Fibroblast of pulmonary artery (primary cell): Measurements from ENCODE around the gene KCNMA1.

ENCODE experiments used
- DNase-seq: peaks from one replicate; pipeline ENCODE4 v3.0.0-alpha.2; 2010; ENCODE audit warnings: low read depth
- H3K4me3 ChIP-seq: replicated peaks from 2 replicates; pipeline ENCODE4 v1.5.1; 2011; ENCODE audit warnings: low read depth, mild to moderate bottlenecking, control low read depth, low read length, moderate library complexity
- TF ChIP-seq, protein P1 (sequence below): IDR thresholded peaks from 2 replicates; pipeline ENCODE4 v1.5.1; 2011; ENCODE audit warnings: mild to moderate bottlenecking, control low read depth, low read length, inconsistent platforms; ENCODE audit errors: missing control alignments

Gene KCNMA1

DNA sequence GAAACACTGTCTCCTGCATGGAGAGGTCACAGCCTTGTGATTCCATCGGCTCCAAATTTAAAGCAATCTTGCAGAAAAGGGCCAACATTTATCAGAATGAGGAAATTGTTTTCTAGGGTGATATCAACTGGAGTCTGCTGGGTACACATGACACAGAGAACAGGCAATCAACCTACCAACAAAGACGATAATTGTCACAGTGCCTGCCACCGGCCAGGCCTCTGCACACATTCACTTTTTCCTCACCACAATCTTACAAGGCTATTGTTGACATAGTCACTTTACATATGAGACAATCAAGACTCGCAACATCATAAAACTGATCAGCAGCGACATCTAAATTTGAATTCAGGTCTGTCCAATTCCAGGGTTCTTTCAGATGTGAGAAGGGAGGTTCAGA, 189.4 kb downstream of the KCNMA1 start:
- no peak overlapping the region for H3K4me3 ChIP-seq
- TF ChIP-seq, protein P1, sequence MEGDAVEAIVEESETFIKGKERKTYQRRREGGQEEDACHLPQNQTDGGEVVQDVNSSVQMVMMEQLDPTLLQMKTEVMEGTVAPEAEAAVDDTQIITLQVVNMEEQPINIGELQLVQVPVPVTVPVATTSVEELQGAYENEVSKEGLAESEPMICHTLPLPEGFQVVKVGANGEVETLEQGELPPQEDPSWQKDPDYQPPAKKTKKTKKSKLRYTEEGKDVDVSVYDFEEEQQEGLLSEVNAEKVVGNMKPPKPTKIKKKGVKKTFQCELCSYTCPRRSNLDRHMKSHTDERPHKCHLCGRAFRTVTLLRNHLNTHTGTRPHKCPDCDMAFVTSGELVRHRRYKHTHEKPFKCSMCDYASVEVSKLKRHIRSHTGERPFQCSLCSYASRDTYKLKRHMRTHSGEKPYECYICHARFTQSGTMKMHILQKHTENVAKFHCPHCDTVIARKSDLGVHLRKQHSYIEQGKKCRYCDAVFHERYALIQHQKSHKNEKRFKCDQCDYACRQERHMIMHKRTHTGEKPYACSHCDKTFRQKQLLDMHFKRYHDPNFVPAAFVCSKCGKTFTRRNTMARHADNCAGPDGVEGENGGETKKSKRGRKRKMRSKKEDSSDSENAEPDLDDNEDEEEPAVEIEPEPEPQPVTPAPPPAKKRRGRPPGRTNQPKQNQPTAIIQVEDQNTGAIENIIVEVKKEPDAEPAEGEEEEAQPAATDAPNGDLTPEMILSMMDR: no peak
- no peak for DNase-seq

- DNase-seq: no peak
- no peak overlapping the region for H3K4me3 ChIP-seq
- TF ChIP-seq, protein P1: no peak
Observed at GRCh38 chr10:77446700-77447099, 190.9 kb downstream of the KCNMA1 start.

DNA sequence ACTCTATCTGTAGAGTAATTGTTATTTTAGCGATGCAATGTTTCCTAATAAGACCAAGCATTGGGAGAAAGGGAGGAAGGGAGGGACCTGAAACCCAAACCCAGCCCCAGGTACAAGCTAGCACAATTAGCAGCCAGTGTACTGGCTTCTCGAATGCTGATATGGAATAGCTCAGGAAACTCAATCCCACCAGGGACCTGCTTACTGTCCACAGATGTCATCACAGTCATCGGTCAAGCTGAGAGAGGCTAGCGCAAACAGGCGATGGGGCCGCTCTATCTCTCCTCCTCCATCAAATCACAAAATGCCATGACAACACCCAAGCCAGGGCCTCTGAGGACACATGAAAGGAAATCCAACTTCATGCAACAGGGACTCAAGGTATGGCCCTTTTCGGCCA, 192.1 kb downstream of the KCNMA1 start:
- TF ChIP-seq, protein P1: no peak
- no peak overlapping the region for H3K4me3 ChIP-seq
- DNase-seq: no peak

DNA sequence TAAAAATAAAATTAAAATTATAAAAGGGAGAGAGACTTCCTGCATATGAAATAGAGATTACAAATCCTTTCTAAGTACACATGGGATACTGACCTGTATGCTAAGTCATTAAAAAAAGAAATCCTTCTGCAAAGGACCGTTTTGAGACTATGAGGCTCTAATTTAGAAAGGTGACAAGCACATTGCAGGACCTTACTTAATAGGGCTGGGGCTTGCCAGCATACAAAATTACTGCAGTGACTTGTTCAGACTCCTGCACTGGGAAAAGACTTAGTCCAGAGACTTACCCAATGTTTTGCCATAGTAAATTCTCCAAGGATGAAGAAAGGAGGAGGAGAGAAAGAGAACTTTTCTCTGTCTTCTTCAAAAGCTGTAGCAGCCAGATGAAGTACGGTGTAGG, 193.6 kb downstream of the KCNMA1 start:
- TF ChIP-seq, protein P1: no peak
- H3K4me3 ChIP-seq: no peak overlapping the region
- DNase-seq: no peak

DNA sequence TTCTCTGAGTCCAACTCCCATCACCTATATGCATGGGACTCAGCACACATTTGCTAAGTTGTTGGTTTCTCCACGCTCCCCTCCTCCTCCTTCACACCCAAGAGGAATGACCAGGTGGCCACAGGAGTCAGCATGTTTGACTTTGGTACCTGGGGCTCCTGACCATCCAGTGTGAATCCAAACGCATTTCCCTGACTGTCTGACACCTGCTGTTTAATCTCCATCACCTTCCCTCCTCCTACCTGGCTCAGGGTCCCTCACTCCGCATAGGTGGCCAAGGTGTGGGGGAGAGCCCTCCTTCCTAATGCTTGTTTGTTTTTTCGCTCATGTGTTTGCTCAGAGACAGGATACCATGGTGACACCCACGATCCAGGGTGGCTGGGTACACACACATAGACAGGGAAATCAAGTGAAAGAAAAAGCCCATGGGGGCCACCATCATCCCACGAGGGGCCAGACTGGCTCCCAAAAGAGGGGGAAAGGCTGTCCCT, 194.9 kb downstream of the KCNMA1 start:
- DNase-seq: no peak
- no peak overlapping the region for H3K4me3 ChIP-seq
- TF ChIP-seq, protein P1: no peak

- H3K4me3 ChIP-seq: no peak overlapping the region
- no peak for DNase-seq
- TF ChIP-seq, protein P1: no peak
Observed at GRCh38 chr10:77441353-77442166, 196.0 kb downstream of the KCNMA1 start.

- TF ChIP-seq, protein P1: no peak
- DNase-seq: peak; percentile 8
- H3K4me3 ChIP-seq: no peak overlapping the region
Observed at GRCh38 chr10:77436257-77436975, 201.2 kb downstream of the KCNMA1 start.
